OCI-LY7 (cell line): Measurements from ENCODE around the gene MRPS26. TPM values are rescaled to one million over a fixed set of nuclear protein-coding genes. Genes with fewer than 3 reads are reported as not detected.
A peak's percentile ranks its signal among the peaks of the same experiment; 100 is the strongest.

Experiments used
- Bru-seq: library from RNA; stranded (reverse); fragments of 400-500 nt; gene quantifications from one replicate; lab custom pipeline; 2021; lab: Mats Ljungman, UMichigan
- BruChase-seq, 2 experiments: library from RNA; stranded (reverse); fragments of 400-500 nt; gene quantifications; one replicate each; lab custom pipeline; 2021; lab: Mats Ljungman, UMichigan
- BruUV-seq: library from RNA; stranded (reverse); fragments of 400-500 nt; replicated peaks from 2 replicates; lab custom pipeline; 2021; lab: Mats Ljungman, UMichigan
- CTCF ChIA-PET: fragments of 300-600 bp; sonication (Branson Sonifier 250); formaldehyde crosslinking; loops from one replicate; lab custom pipeline; 2022; ENCODE audit warnings: antibody characterized with exemption; ENCODE audit not compliant: unreplicated experiment; lab: Charles Lee
- POLR2A ChIA-PET: fragments of 300-600 bp; sonication (Branson Sonifier 250); formaldehyde crosslinking; loops from one replicate; lab custom pipeline; 2022; ENCODE audit warnings: antibody characterized with exemption; lab: Charles Lee
- DNase-seq: peaks from one replicate; pipeline ENCODE4 v3.0.0-alpha.2; 2015; ENCODE audit warnings: low spot score
- H2AFZ ChIP-seq: fragments of 200-600 bp; sonication (generic), shearing (Covaris generic); 2 replicates; pipeline ENCODE4 v1.6.1; 2014; ENCODE audit warnings: mild to moderate bottlenecking, antibody characterized with exemption, low read length, moderate library complexity
- H3K27ac ChIP-seq: fragments of 200-600 bp; sonication (generic); 2 replicates; pipeline ENCODE4 v1.5.1; 2014; ENCODE audit warnings: mixed run types, low read depth, mild to moderate bottlenecking, moderate library complexity, low read length, inconsistent platforms; ENCODE audit not compliant: poor library complexity, severe bottlenecking
- H3K36me3 ChIP-seq: fragments of 200-600 bp; sonication (generic); 2 replicates; pipeline ENCODE4 v1.6.1; 2014; ENCODE audit warnings: mild to moderate bottlenecking, antibody characterized with exemption, low read length, moderate library complexity, mixed read lengths; ENCODE audit not compliant: insufficient read depth
- H3K4me1 ChIP-seq: fragments of 200-600 bp; sonication (generic); 2 replicates; pipeline ENCODE4 v1.5.1; 2014; ENCODE audit warnings: mild to moderate bottlenecking, low read length; ENCODE audit not compliant: insufficient read depth, poor library complexity, severe bottlenecking
- H3K4me2 ChIP-seq: fragments of 200-600 bp; sonication (generic); 2 replicates; pipeline ENCODE4 v1.6.1; 2014; ENCODE audit warnings: mild to moderate bottlenecking, low read length
- H3K4me3 ChIP-seq: fragments of 200-600 bp; sonication (generic); 2 replicates; pipeline ENCODE4 v1.5.1; 2014; ENCODE audit warnings: mild to moderate bottlenecking, low read depth, low read length; ENCODE audit not compliant: poor library complexity, severe bottlenecking
- H3K79me2 ChIP-seq: fragments of 200-600 bp; sonication (generic); 2 replicates; pipeline ENCODE4 v1.6.1; 2016; ENCODE audit warnings: low read depth, mild to moderate bottlenecking, low read length, moderate library complexity, mixed read lengths; ENCODE audit not compliant: insufficient read depth
- H3K9me2 ChIP-seq: fragments of 200-600 bp; sonication (generic); 2 replicates; pipeline ENCODE4 v1.6.1; 2016; ENCODE audit warnings: mild to moderate bottlenecking, low read length, mixed read lengths; ENCODE audit not compliant: insufficient read depth
- H3K9me3 ChIP-seq: fragments of 200-600 bp; sonication (generic); 2 replicates; pipeline ENCODE4 v1.6.1; 2014; ENCODE audit warnings: mild to moderate bottlenecking, mixed run types, low read length, mixed read lengths
- H4K20me1 ChIP-seq: fragments of 200-600 bp; sonication (generic); 2 replicates; pipeline ENCODE4 v1.6.1; 2014; ENCODE audit warnings: mild to moderate bottlenecking, antibody characterized with exemption, low read length, moderate library complexity, mixed read lengths; ENCODE audit not compliant: insufficient read depth
- EZH2phosphoT487 ChIP-seq: fragments of 200-600 bp; sonication (generic); IDR thresholded peaks from 2 replicates; pipeline ENCODE4 v1.6.1; 2018; ENCODE audit warnings: low read depth, borderline replicate concordance, mild to moderate bottlenecking, mixed run types, antibody characterized with exemption, low read length, moderate library complexity, mixed read lengths
- intact Hi-C: fragments of 100-400 bp; cut with micrococcal nuclease; formaldehyde crosslinking; loops from one replicate; pipeline ENCODE4 v1.10.0; 2022; ENCODE audit not compliant: unreplicated experiment
- long read RNA-seq: library from polyadenylated mRNA; stranded (forward); transcript quantifications from one replicate; pipeline ENCODE4 v2.0.0, GENCODE V29; 2022
- total RNA-seq, 2 experiments: library from RNA; depleted of rRNA in 1 of 2; stranded (reverse); fragments of >200 nt in 1 of 2; shearing (Covaris generic) in 1 of 2; gene quantifications; 2 replicates each; pipeline ENCODE4 v1.2.3, GENCODE V29; 2014 to 2022
- TF ChIP-seq, protein P1 (sequence below): fragments of 200-600 bp; sonication (generic); conservative IDR thresholded peaks from 2 replicates; pipeline ENCODE4 v1.5.1; 2014; ENCODE audit warnings: mild to moderate bottlenecking, antibody characterized with exemption, low read length, moderate library complexity, mixed read lengths

The MRPS26 gene
- total RNA-seq (2014; rRNA removed; shearing (Covaris generic)) (78.1 and 85.8 TPM in 2 replicates), total RNA-seq (2022) (73.2 and 73.3 TPM in 2 replicates), Bru-seq, nascent RNA (percentile 77 among the genes with signal in this experiment), BruChase-seq, experiment 1, labeled RNA remaining after a 6-hour chase (percentile 85 among the genes with signal in this experiment), BruChase-seq, experiment 2, labeled RNA remaining after a 2-hour chase (percentile 90 among the genes with signal in this experiment)
- long read RNA-seq, transcript MRPS26-201 (4 exons, 1,127 nt), result major isoform, 154 of 204 reads
- long read RNA-seq, partial matches to known transcripts, result 45 of 204 reads
- long read RNA-seq, other reads (novel, unspliced or antisense), result 5 of 204 reads

DNA sequence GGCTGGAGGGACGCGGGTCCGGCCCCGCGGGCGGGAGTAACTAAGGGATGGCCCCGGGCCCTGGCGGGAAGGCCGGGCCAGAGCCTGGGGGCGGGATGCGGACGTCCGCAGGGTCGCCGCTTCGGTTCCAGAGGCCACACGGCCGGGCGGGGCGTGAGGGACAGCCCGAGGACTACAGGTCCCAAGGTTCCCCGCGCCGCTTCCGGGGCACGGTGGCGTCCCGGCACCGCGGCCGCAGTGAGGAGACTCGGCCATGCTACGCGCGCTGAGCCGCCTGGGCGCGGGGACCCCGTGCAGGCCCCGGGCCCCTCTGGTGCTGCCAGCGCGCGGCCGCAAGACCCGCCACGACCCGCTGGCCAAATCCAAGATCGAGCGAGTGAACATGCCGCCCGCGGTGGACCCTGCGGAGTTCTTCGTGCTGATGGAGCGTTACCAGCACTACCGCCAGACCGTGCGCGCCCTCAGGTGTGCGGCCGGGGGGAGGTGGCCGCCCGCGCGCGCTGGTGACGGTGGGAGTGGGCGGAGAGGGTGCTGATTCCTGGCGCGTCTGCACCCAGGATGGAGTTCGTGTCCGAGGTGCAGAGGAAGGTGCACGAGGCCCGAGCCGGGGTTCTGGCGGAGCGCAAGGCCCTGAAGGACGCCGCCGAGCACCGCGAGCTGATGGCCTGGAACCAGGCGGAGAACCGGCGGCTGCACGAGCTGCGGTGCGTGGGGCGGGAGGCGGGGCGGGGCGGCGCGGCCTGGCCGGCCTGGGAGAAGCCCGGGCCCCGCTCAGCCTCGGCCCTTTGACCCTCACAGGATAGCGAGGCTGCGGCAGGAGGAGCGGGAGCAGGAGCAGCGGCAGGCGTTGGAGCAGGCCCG is at the start of gene MRPS26:
TSS of gene MRPS26 (plus strand) at position 237 of the 861 bp plus-strand sequence. CDS start at position 254, 17 bp downstream.
- peak within 1 kb of the TSS; percentile 31 for H3K27ac ChIP-seq
- H4K20me1 ChIP-seq, result no peaks in the 10 kb centered on the region
- intact Hi-C loops, result no loop called here
- ChIA-PET CTCF (interaction anchor here (0.6 kb wide), 1 partner anchor 171 kb away, joined by 3 read pairs; no protein-coding TSS in a partner anchor), POLR2A (interaction anchor here (0.5 to 1.2 kb wide), 3 partner anchors 8 to 48 kb away, joined by 3 read pairs; no protein-coding TSS in a partner anchor)
- H2AFZ ChIP-seq, result peak within 1 kb of the TSS; percentile 73
- peaks cover 35% of the 10 kb centered on the region for H3K36me3 ChIP-seq
- H3K4me3 ChIP-seq, result peak within 1 kb of the TSS; percentile 78
- peaks cover 14% of the 10 kb centered on the region for H3K79me2 ChIP-seq
- no peaks in the 10 kb centered on the region for H3K9me2 ChIP-seq
- no peak for TF ChIP-seq EZH2phosphoT487
- TF ChIP-seq, protein P1, sequence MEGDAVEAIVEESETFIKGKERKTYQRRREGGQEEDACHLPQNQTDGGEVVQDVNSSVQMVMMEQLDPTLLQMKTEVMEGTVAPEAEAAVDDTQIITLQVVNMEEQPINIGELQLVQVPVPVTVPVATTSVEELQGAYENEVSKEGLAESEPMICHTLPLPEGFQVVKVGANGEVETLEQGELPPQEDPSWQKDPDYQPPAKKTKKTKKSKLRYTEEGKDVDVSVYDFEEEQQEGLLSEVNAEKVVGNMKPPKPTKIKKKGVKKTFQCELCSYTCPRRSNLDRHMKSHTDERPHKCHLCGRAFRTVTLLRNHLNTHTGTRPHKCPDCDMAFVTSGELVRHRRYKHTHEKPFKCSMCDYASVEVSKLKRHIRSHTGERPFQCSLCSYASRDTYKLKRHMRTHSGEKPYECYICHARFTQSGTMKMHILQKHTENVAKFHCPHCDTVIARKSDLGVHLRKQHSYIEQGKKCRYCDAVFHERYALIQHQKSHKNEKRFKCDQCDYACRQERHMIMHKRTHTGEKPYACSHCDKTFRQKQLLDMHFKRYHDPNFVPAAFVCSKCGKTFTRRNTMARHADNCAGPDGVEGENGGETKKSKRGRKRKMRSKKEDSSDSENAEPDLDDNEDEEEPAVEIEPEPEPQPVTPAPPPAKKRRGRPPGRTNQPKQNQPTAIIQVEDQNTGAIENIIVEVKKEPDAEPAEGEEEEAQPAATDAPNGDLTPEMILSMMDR, result no peak
- H3K4me1 ChIP-seq, result peaks cover 13% of the 10 kb centered on the region
- BruUV-seq, result TSS peak; percentile 37
- peak; percentile 91 for DNase-seq
- H3K9me3 ChIP-seq, result no peaks in the 10 kb centered on the region
- peak within 1 kb of the TSS; percentile 83 for H3K4me2 ChIP-seq

DNA sequence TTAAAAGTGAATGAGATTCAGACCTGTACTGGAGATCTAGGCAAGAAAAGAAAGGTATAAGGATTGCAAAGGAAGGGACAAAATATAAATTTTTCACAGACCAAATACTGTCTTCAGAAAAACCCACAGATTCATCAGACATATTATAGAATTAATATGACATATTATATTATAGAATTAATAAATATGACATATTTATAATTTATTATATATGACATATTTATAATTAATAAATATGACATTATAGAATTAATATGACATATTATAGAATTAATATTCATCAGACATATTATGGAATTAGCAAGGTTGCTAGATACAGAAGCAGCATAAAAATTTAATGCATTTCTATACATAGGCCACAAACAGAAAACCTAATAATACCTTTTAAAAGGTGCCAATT is 47.1 kb upstream of the MRPS26 start:
- no TSS peak for BruUV-seq
- H3K4me1 ChIP-seq, result no peaks in the 10 kb centered on the region
- no peaks in the 10 kb centered on the region for H4K20me1 ChIP-seq
- intact Hi-C loops, result no loop called here
- no peak overlapping the region for H2AFZ ChIP-seq
- TF ChIP-seq, protein P1, result no peak
- TF ChIP-seq EZH2phosphoT487, result no peak
- H3K9me2 ChIP-seq, result no peaks in the 10 kb centered on the region
- H3K4me3 ChIP-seq, result no peak overlapping the region
- CTCF ChIA-PET, result no interaction called here
- H3K79me2 ChIP-seq, result no peaks in the 10 kb centered on the region
- H3K27ac ChIP-seq, result no peak overlapping the region
- peaks cover 22% of the 10 kb centered on the region; the same call in 1 of the 2 replicates for H3K36me3 ChIP-seq
- DNase-seq, result no peak
- no peak overlapping the region for H3K4me2 ChIP-seq
- no peaks in the 10 kb centered on the region for H3K9me3 ChIP-seq
- POLR2A ChIA-PET, result no interaction called here
